ENCODE results near the gene KLK1.

The KLK1 gene

GRCh38 chr19:50823389-50824042, at the start of gene KLK1:
Gene KLK1, minus strand, starts transcription at chr19:50823787. Its CDS starts 39 bp downstream, at chr19:50823748.
- no peak for DNase-seq

- no peak for DNase-seq
These were observed 49.5 kb upstream of the KLK1 start, which contains the start of gene KLK2 for GRCh38 chr19:50873056-50873455. Gene KLK2, plus strand, starts transcription at chr19:50873439. Its CDS starts 35 bp downstream, at chr19:50873474.

- no peak for DNase-seq
These were observed 47.0 kb upstream of the KLK1 start for GRCh38 chr19:50870417-50871089.

- no peak for DNase-seq
These were observed 45.9 kb upstream of the KLK1 start for GRCh38 chr19:50869479-50869878.

GRCh38 chr19:50861496-50862286, 38.1 kb upstream of the KLK1 start:
- no peak for DNase-seq

- DNase-seq = no peak
These were observed 37.4 kb upstream of the KLK1 start for GRCh38 chr19:50861010-50861409.

GRCh38 chr19:50859849-50860248, 36.3 kb upstream of the KLK1 start:
- DNase-seq = no peak

GRCh38 chr19:50858886-50859285, 35.3 kb upstream of the KLK1 start:
- DNase-seq = no peak

- no peak for DNase-seq
These were observed 33.8 kb upstream of the KLK1 start for GRCh38 chr19:50857366-50857765.

- no peak for DNase-seq
These were observed 31.2 kb upstream of the KLK1 start, which contains the start of gene KLK3 for GRCh38 chr19:50854636-50855410. Gene KLK3, plus strand, starts transcription at chr19:50854915. Its CDS starts 41 bp downstream, at chr19:50854956.

GRCh38 chr19:50851620-50852019, 28.0 kb upstream of the KLK1 start:
- no peak for DNase-seq

- no peak for DNase-seq
These were observed 27.2 kb upstream of the KLK1 start for GRCh38 chr19:50850738-50851137.

- DNase-seq = no peak
These were observed 20.8 kb upstream of the KLK1 start for GRCh38 chr19:50844296-50844935.

- no peak for DNase-seq
These were observed 20.2 kb upstream of the KLK1 start for GRCh38 chr19:50843701-50844221.

- DNase-seq = no peak
These were observed 19.6 kb upstream of the KLK1 start for GRCh38 chr19:50843205-50843604.

GRCh38 chr19:50842130-50842529, 18.5 kb upstream of the KLK1 start:
- no peak for DNase-seq

- no peak for DNase-seq
These were observed 16.4 kb upstream of the KLK1 start for GRCh38 chr19:50839712-50840655.

- no peak for DNase-seq
These were observed 14.7 kb upstream of the KLK1 start for GRCh38 chr19:50838239-50838638.

- DNase-seq = no peak
These were observed 13.7 kb upstream of the KLK1 start for GRCh38 chr19:50837300-50837699.

- DNase-seq = no peak
These were observed 13.1 kb upstream of the KLK1 start for GRCh38 chr19:50836543-50837195.
